H9 (cell line): ENCODE results near the gene CAMK2G. TPM values are rescaled to one million over a fixed set of nuclear protein-coding genes. Genes with fewer than 3 reads are reported as not detected.

Source experiments
- DNase-seq: peaks from one replicate; pipeline ENCODE4 v3.0.0-alpha.2; 2017
- H2AFZ ChIP-seq: one replicate; pipeline ENCODE4 v1.6.1; 2013; ENCODE audit warnings: mild to moderate bottlenecking, low read length, control low read depth, moderate library complexity
- H2AK5ac ChIP-seq: 2 replicates; pipeline ENCODE4 v1.6.1; 2013; ENCODE audit warnings: low read length, control low read depth, mixed read lengths; ENCODE audit not compliant: insufficient read length
- H2BK120ac ChIP-seq: one replicate; pipeline ENCODE4 v1.6.1; 2013; ENCODE audit warnings: low read depth, mild to moderate bottlenecking, low read length, control low read depth, inconsistent platforms; ENCODE audit not compliant: poor library complexity, severe bottlenecking
- H2BK12ac ChIP-seq: 2 replicates; pipeline ENCODE4 v1.6.1; 2013; ENCODE audit warnings: low read length, control low read depth, mixed read lengths, low read depth; ENCODE audit not compliant: insufficient read length
- H2BK15ac ChIP-seq: 2 replicates; pipeline ENCODE4 v1.6.1; 2013; ENCODE audit warnings: low read depth, low read length, control low read depth
- H2BK20ac ChIP-seq: one replicate; pipeline ENCODE4 v1.6.1; 2013; ENCODE audit warnings: low read depth, mild to moderate bottlenecking, low read length, control low read depth, inconsistent platforms; ENCODE audit not compliant: poor library complexity, severe bottlenecking
- H2BK5ac ChIP-seq: 2 replicates; pipeline ENCODE4 v1.6.1; 2013; ENCODE audit warnings: low read length, control low read depth, mixed read lengths; ENCODE audit not compliant: insufficient read length
- H3K14ac ChIP-seq: 2 replicates; pipeline ENCODE4 v1.6.1; 2013; ENCODE audit warnings: low read length, control low read depth; ENCODE audit not compliant: insufficient read depth
- H3K18ac ChIP-seq: 2 replicates; pipeline ENCODE4 v1.6.1; 2013; ENCODE audit warnings: low read depth, mild to moderate bottlenecking, mixed read lengths, low read length, control low read depth; ENCODE audit not compliant: insufficient read length
- H3K23ac ChIP-seq: 2 replicates; pipeline ENCODE4 v1.6.1; 2013; ENCODE audit warnings: low read length, control low read depth, mixed read lengths, low read depth; ENCODE audit not compliant: insufficient read length
- H3K23me2 ChIP-seq: 2 replicates; pipeline ENCODE4 v1.6.1; 2013; ENCODE audit warnings: low read depth, mild to moderate bottlenecking, mixed read lengths, low read length, control low read depth; ENCODE audit not compliant: insufficient read length, poor library complexity, severe bottlenecking
- H3K27ac ChIP-seq: 2 replicates; pipeline ENCODE4 v1.5.1; 2013; ENCODE audit warnings: low read length, control low read depth, mixed read lengths, low read depth; ENCODE audit not compliant: insufficient read length
- H3K27me3 ChIP-seq: 2 replicates; pipeline ENCODE4 v1.6.1; 2013; ENCODE audit warnings: low read length, control low read depth, inconsistent platforms; ENCODE audit not compliant: insufficient read depth
- H3K4ac ChIP-seq: 2 replicates; pipeline ENCODE4 v1.6.1; 2013; ENCODE audit warnings: low read depth, mild to moderate bottlenecking, control low read depth, inconsistent platforms, low read length, moderate library complexity
- H3K4me1 ChIP-seq: 2 replicates; pipeline ENCODE4 v1.6.1; 2013; ENCODE audit warnings: low read length, control low read depth, inconsistent platforms; ENCODE audit not compliant: insufficient read depth
- H3K4me2 ChIP-seq: 2 replicates; pipeline ENCODE4 v1.6.1; 2013; ENCODE audit warnings: low read length, control low read depth, mixed read lengths; ENCODE audit not compliant: insufficient read length, insufficient read depth
- H3K56ac ChIP-seq: 2 replicates; pipeline ENCODE4 v1.6.1; 2013; ENCODE audit warnings: low read depth, mild to moderate bottlenecking, mixed read lengths, low read length, control low read depth; ENCODE audit not compliant: insufficient read length
- H3K79me1 ChIP-seq: 2 replicates; pipeline ENCODE4 v1.6.1; 2013; ENCODE audit warnings: low read depth, mild to moderate bottlenecking, moderate library complexity, low read length, control low read depth, inconsistent platforms; ENCODE audit not compliant: insufficient read depth, poor library complexity, severe bottlenecking
- H3K79me2 ChIP-seq: 2 replicates; pipeline ENCODE4 v1.6.1; 2013; ENCODE audit warnings: low read length, control low read depth, inconsistent platforms; ENCODE audit not compliant: insufficient read depth
- H3K9ac ChIP-seq: 2 replicates; pipeline ENCODE4 v1.6.1; 2013; ENCODE audit warnings: low read length, control low read depth, mixed read lengths; ENCODE audit not compliant: insufficient read length; ENCODE audit errors: extremely low read depth
- H3K9me3 ChIP-seq: one replicate; pipeline ENCODE4 v1.6.1; 2013; ENCODE audit warnings: low read depth, low read length, inconsistent platforms; ENCODE audit not compliant: control insufficient read depth
- H3T11ph ChIP-seq: one replicate; pipeline ENCODE4 v1.6.1; 2013; ENCODE audit warnings: mild to moderate bottlenecking, low read length, control low read depth, inconsistent platforms
- H4K20me1 ChIP-seq: one replicate; pipeline ENCODE4 v1.6.1; 2013; ENCODE audit not compliant: control insufficient read depth, insufficient read length, insufficient read depth
- H4K5ac ChIP-seq: 2 replicates; pipeline ENCODE4 v1.6.1; 2013; ENCODE audit warnings: low read depth, mild to moderate bottlenecking, mixed read lengths, low read length, control low read depth; ENCODE audit not compliant: insufficient read length
- H4K8ac ChIP-seq: replicated peaks from 2 replicates; pipeline ENCODE4 v1.6.1; 2013; ENCODE audit warnings: low read length, control low read depth, mixed read lengths, low read depth; ENCODE audit not compliant: insufficient read length
- H4K91ac ChIP-seq: 2 replicates; pipeline ENCODE4 v1.6.1; 2013; ENCODE audit warnings: low read depth, mild to moderate bottlenecking, moderate library complexity, mixed read lengths, low read length, control low read depth; ENCODE audit not compliant: insufficient read length
- H3K27ac Mint-ChIP-seq, 3 experiments: 2 replicates in 2 of 3; 3 replicates in 1 of 3; pipeline ENCODE4 v1.8.0; 2020 to 2021; ENCODE audit warnings: mixed read lengths in 3 of 3, mild to moderate bottlenecking in 1 of 3, moderate library complexity in 1 of 3
- H3K27me3 Mint-ChIP-seq: 2 replicates; pipeline ENCODE4 v1.8.0; 2021; ENCODE audit warnings: low read depth, mild to moderate bottlenecking, moderate library complexity, mixed read lengths
- H3K36me3 Mint-ChIP-seq, 3 experiments: 2 replicates in 2 of 3; 3 replicates in 1 of 3; pipeline ENCODE4 v1.8.0; 2020 to 2021; ENCODE audit warnings: low read depth in 3 of 3, mixed read lengths in 3 of 3; ENCODE audit not compliant: insufficient read depth in 1 of 3
- H3K4me1 Mint-ChIP-seq, 2 experiments: 2 replicates each; pipeline ENCODE4 v1.8.0; 2020; ENCODE audit warnings: mixed read lengths in 2 of 2
- H3K4me3 Mint-ChIP-seq, 2 experiments: 2 replicates in 1 of 2; 3 replicates in 1 of 2; pipeline ENCODE4 v1.8.0; 2020 to 2021; ENCODE audit warnings: mild to moderate bottlenecking in 2 of 2, mixed read lengths in 2 of 2, moderate library complexity in 1 of 2
- H3K9me3 Mint-ChIP-seq, 2 experiments: 2 replicates in 1 of 2; 3 replicates in 1 of 2; pipeline ENCODE4 v1.8.0; 2020; ENCODE audit warnings: mild to moderate bottlenecking in 2 of 2, mixed read lengths in 2 of 2, moderate library complexity in 1 of 2
- WGBS: extraction: QIAGEN DNeasy Blood & Tissue Kit; methylation state at CpG from one replicate; pipeline ENCODE4 v1.1.7; 2013; ENCODE audit warnings: missing lambda C conversion rate, low lambda C conversion rate, mixed read lengths; ENCODE audit not compliant: insufficient read length; ENCODE audit errors: extremely low coverage; 5-methylcytosine and 5-hydroxymethylcytosine counted together
- total RNA-seq: library from RNA; stranded (reverse); gene quantifications from 2 replicates; pipeline ENCODE4 v1.2.1, GENCODE V29; 2021
- TF ChIP-seq, protein P1 (sequence below): fragments of 200-600 bp; sonication (generic); conservative IDR thresholded peaks from 3 replicates; pipeline ENCODE4 v1.8.0; 2021; ENCODE audit warnings: antibody characterized with exemption, mild to moderate bottlenecking

The CAMK2G gene
- total RNA-seq, 1 experiment from 2014 or later: 31.8 TPM

DNA sequence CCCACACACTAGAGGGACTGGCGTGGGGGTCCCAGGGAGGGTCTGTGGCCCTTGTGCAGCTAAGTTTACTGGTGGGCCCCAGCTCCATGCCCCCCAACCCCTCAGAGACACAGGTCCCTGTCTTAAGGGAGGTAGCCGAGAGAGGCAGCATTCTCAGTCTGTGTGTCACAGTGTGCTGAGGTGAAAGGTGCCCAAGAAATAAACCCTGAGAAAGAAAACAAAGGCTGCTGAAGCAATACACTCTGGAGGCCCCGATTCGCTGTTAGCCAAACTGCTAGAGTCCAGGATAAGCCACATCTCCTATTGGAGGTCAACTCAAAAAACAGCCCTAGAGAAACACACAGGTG is 34.3 kb downstream of the CAMK2G start:
- no peaks in the 10 kb centered on the region for H3K27me3 ChIP-seq
- H3K79me2 ChIP-seq: no peaks in the 10 kb centered on the region
- no CpG with 5 or more reads among the region's 4 CpGs for WGBS

More for the DNA sequence above, 34.3 kb downstream of the CAMK2G start:
- H3K9me3 ChIP-seq: no peaks in the 10 kb centered on the region
- no peak overlapping the region for H3K18ac ChIP-seq
- H2BK15ac ChIP-seq: no peak overlapping the region
- no peaks in the 10 kb centered on the region for H4K20me1 ChIP-seq
- H2AK5ac ChIP-seq: no peak overlapping the region
- peak overlapping the region in 1 of 3 experiments; percentile 50; a peak in 1 of 7 replicates for H3K27ac Mint-ChIP-seq
- no peak overlapping the region for H3K56ac ChIP-seq
- DNase-seq: no peak
- no peaks in the 10 kb centered on the region for H3K9me3 Mint-ChIP-seq
- no peak overlapping the region for H3K4me2 ChIP-seq
- H4K5ac ChIP-seq: no peak overlapping the region
- TF ChIP-seq, protein P1, sequence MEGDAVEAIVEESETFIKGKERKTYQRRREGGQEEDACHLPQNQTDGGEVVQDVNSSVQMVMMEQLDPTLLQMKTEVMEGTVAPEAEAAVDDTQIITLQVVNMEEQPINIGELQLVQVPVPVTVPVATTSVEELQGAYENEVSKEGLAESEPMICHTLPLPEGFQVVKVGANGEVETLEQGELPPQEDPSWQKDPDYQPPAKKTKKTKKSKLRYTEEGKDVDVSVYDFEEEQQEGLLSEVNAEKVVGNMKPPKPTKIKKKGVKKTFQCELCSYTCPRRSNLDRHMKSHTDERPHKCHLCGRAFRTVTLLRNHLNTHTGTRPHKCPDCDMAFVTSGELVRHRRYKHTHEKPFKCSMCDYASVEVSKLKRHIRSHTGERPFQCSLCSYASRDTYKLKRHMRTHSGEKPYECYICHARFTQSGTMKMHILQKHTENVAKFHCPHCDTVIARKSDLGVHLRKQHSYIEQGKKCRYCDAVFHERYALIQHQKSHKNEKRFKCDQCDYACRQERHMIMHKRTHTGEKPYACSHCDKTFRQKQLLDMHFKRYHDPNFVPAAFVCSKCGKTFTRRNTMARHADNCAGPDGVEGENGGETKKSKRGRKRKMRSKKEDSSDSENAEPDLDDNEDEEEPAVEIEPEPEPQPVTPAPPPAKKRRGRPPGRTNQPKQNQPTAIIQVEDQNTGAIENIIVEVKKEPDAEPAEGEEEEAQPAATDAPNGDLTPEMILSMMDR: no peak
- no peak overlapping the region for H3K23ac ChIP-seq
- peaks cover 0 to 15% of the 10 kb centered on the region in 2 experiments; a peak in 2 of 4 replicates for H3K4me1 Mint-ChIP-seq
- H2BK12ac ChIP-seq: no peak overlapping the region
- H3K27ac ChIP-seq: no peak overlapping the region
- H3K23me2 ChIP-seq: no peaks in the 10 kb centered on the region
- no peak overlapping the region for H2AFZ ChIP-seq
- H3K4ac ChIP-seq: no peak overlapping the region
- no peak overlapping the region for H4K91ac ChIP-seq
- no peak overlapping the region for H3K14ac ChIP-seq
- H3K79me1 ChIP-seq: no peaks in the 10 kb centered on the region
- no peak overlapping the region for H4K8ac ChIP-seq
- H2BK20ac ChIP-seq: no peak overlapping the region
- H3T11ph ChIP-seq: no peak overlapping the region
- H3K9ac ChIP-seq: no peak overlapping the region
- H3K4me1 ChIP-seq: no peaks in the 10 kb centered on the region
- no peak overlapping the region for H2BK120ac ChIP-seq
- no peak overlapping the region for H2BK5ac ChIP-seq
- H3K36me3 Mint-ChIP-seq: peaks cover 15 to 69% (median 45%) of the 10 kb centered on the region in 3 experiments
- H3K27me3 Mint-ChIP-seq: no peaks in the 10 kb centered on the region
- no peak overlapping the region for H3K4me3 Mint-ChIP-seq
